Chondrocyte (in vitro differentiated cells): Measurements from ENCODE around the gene SYPL2. TPM values are rescaled to one million over a fixed set of nuclear protein-coding genes. Genes with fewer than 3 reads are reported as not detected.

Source experiments
- DNase-seq: peaks from one replicate; pipeline ENCODE4 v3.0.0; 2021; ENCODE audit warnings: mixed read lengths, low spot score
- H3K27ac Mint-ChIP-seq: one replicate; pipeline ENCODE4 v1.8.0; 2021; ENCODE audit warnings: mild to moderate bottlenecking, moderate library complexity, mixed read lengths; ENCODE audit not compliant: unreplicated experiment
- H3K27me3 Mint-ChIP-seq: 2 replicates; pipeline ENCODE4 v1.8.0; 2021; ENCODE audit warnings: low read depth, mixed read lengths
- H3K36me3 Mint-ChIP-seq: 2 replicates; pipeline ENCODE4 v1.8.0; 2021; ENCODE audit warnings: low read depth, mixed read lengths
- H3K4me1 Mint-ChIP-seq: 2 replicates; pipeline ENCODE4 v1.8.0; 2021; ENCODE audit warnings: low read depth, mild to moderate bottlenecking, mixed read lengths
- H3K4me3 Mint-ChIP-seq: one replicate; pipeline ENCODE4 v1.8.0; 2021; ENCODE audit warnings: mild to moderate bottlenecking, moderate library complexity, mixed read lengths; ENCODE audit not compliant: unreplicated experiment
- H3K9me3 Mint-ChIP-seq: 2 replicates; pipeline ENCODE4 v1.8.0; 2021; ENCODE audit warnings: low read depth, mixed read lengths
- CTCF ChIP-seq: fragments of 200-600 bp; sonication (generic); IDR thresholded peaks from 2 replicates; pipeline ENCODE4 v1.5.0; 2021; ENCODE audit warnings: antibody characterized with exemption, mild to moderate bottlenecking, moderate library complexity
- total RNA-seq: library from RNA; stranded (reverse); gene quantifications from 3 replicates; pipeline ENCODE4 v1.2.1, GENCODE V29; 2021

Gene SYPL2
- total RNA-seq, 1 donor from 2014 or later: 1.3 TPM

DNA sequence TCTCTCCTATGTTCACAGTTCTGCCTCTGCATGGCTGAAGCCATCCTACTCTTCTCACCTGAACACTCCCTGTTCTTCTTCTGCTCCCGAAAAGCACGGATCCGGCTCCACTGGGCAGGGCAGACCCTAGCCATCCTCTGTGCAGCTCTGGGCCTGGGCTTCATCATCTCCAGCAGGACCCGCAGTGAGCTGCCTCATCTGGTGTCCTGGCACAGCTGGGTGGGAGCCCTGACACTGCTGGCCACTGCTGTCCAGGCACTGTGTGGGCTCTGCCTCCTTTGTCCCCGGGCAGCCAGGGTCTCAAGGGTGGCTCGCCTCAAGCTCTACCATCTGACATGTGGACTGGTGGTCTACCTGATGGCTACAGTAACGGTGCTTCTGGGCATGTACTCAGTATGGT is 29.4 kb downstream of the SYPL2 start:
- H3K9me3 Mint-ChIP-seq: no peaks in the 10 kb centered on the region
- H3K27ac Mint-ChIP-seq: no peak overlapping the region
- peaks cover 47% of the 10 kb centered on the region for H3K4me1 Mint-ChIP-seq
- H3K27me3 Mint-ChIP-seq: no peaks in the 10 kb centered on the region
- TF ChIP-seq CTCF: no peak
- no peak for DNase-seq
- peak overlapping the region; percentile 19 for H3K4me3 Mint-ChIP-seq
- peaks cover 2% of the 10 kb centered on the region for H3K36me3 Mint-ChIP-seq

GRCh38 chr1:109497449-109498160 is 31.3 kb downstream of the SYPL2 start:
- Mint-ChIP-seq H3K27ac (no peak overlapping the region), H3K4me3 (no peak overlapping the region), H3K27me3 (no peaks in the 10 kb centered on the region), H3K36me3 (peaks cover 2% of the 10 kb centered on the region), H3K4me1 (peaks cover 64% of the 10 kb centered on the region), H3K9me3 (no peaks in the 10 kb centered on the region)
- no peak for TF ChIP-seq CTCF
- DNase-seq: no peak

GRCh38 chr1:109498161-109498801 is 31.9 kb downstream of the SYPL2 start:
- TF ChIP-seq CTCF: peak; percentile 77
- peaks cover 2% of the 10 kb centered on the region for H3K36me3 Mint-ChIP-seq
- H3K4me3 Mint-ChIP-seq: no peak overlapping the region
- peaks cover 65% of the 10 kb centered on the region for H3K4me1 Mint-ChIP-seq
- DNase-seq: no peak
- no peak overlapping the region for H3K27ac Mint-ChIP-seq
- no peaks in the 10 kb centered on the region for H3K9me3 Mint-ChIP-seq
- H3K27me3 Mint-ChIP-seq: no peaks in the 10 kb centered on the region

- DNase-seq: no peak
- no peak for TF ChIP-seq CTCF
- Mint-ChIP-seq H3K27ac (peak overlapping the region; percentile 61), H3K4me1 (peaks cover 60% of the 10 kb centered on the region), H3K36me3 (peaks cover 2% of the 10 kb centered on the region), H3K9me3 (no peaks in the 10 kb centered on the region), H3K4me3 (no peak overlapping the region), H3K27me3 (no peaks in the 10 kb centered on the region)
These were observed 32.7 kb downstream of the SYPL2 start for GRCh38 chr1:109499081-109499480.

DNA sequence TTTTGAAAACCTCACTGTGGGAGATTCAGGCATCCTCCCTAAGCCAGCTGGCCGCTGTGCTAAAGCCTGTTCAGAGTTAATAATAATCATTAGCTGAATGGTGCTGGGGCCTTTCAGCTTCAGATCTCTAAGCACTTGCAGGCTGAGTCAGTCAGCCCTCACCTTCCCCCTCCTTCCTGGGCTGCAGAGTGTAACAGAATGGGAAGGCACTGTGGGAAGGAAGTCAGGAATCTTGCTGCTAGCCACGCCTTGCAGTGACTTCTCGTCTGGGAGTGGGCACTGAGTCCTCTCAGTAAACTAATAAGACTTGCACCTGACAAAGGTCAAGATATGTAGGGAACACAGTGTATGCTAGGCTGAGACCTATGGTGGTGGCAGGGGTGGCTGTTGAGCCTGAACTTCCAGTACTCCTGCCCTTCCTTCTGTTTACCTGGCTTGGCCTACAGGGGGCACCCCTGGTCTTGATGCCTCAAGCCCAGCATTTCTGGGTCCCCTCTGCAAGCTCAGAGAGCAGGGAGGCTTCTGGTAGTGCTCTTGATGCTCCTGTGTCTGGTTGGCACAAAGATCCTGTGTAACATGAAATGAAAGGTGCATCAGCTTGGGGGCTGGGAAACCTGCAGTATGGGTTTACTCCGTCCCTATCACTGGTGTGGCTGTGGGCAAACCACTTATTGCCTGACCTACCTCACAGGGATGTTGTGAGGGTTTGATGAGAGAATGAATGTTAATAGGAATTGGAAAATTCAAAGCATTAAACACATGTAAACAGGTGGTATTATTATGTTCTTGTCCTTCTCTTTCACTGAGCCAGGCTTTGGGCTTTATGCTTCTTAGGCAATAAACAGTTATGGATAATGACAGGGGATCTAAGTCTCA is 33.6 kb downstream of the SYPL2 start:
- Mint-ChIP-seq H3K9me3 (no peaks in the 10 kb centered on the region), H3K27ac (peak overlapping the region; percentile 61), H3K36me3 (peaks cover 2% of the 10 kb centered on the region), H3K4me1 (peaks cover 51% of the 10 kb centered on the region), H3K27me3 (no peaks in the 10 kb centered on the region), H3K4me3 (no peak overlapping the region)
- TF ChIP-seq CTCF: peak; percentile 70
- DNase-seq: no peak
